HepG2 (cell line): ENCODE measurements around the gene NXNL2. TPM values are rescaled to one million over a fixed set of nuclear protein-coding genes. Genes with fewer than 3 reads are reported as not detected.

ENCODE experiments used
- ATAC-seq: fragments of 200-7000 bp; cut with Tn5 transposase; 3 replicates; pipeline ENCODE4 v1.9.1; 2020; ENCODE audit warnings: mild to moderate bottlenecking, moderate library complexity
- BruUV-seq: library from RNA; stranded (reverse); fragments of 400-500 nt; replicated peaks from 2 replicates; lab custom pipeline; 2021; lab: Mats Ljungman, UMichigan
- CTCF ChIA-PET: fragments of 300-600 bp; formaldehyde crosslinking; extraction: SDS; loops from one replicate; lab custom pipeline; 2021; ENCODE audit warnings: low total read pairs, inconsistent platforms, low intra/inter-chr PET ratio; lab: Yijun Ruan, JAX
- POLR2A ChIA-PET: fragments of 350-600 bp; sonication (Branson Sonifier 250); formaldehyde crosslinking; loops from one replicate; lab custom pipeline; 2020; ENCODE audit warnings: antibody characterized with exemption, inconsistent platforms; lab: Yijun Ruan, JAX
- DNase-seq: peaks from one replicate; pipeline ENCODE4 v3.0.0-alpha.2; 2015; ENCODE audit warnings: low spot score
- FAIRE-seq: peaks from 3 replicates; lab custom pipeline; 2011; peaks lifted over from hg19 to GRCh38; lab: Jason Lieb, UNC
- H2AFZ ChIP-seq: one replicate; pipeline ENCODE4 v1.6.1; 2011; ENCODE audit warnings: low read length, inconsistent platforms
- H3K27ac ChIP-seq: fragments of 300-600 bp; 3 replicates; pipeline ENCODE4 v1.8.0; 2011; ENCODE audit warnings: mixed run types, mild to moderate bottlenecking, mixed read lengths, low read length, inconsistent platforms; ENCODE audit not compliant: insufficient read depth; ENCODE audit errors: extremely low read length
- H3K27me3 ChIP-seq, 2 experiments: fragments of 200-600 bp in 1 of 2; 2 replicates in 1 of 2; 3 replicates in 1 of 2; pipeline versions ENCODE4 v1.6.0 to v1.8.0; 2011; ENCODE audit warnings: low read length in 2 of 2, mild to moderate bottlenecking in 2 of 2, moderate library complexity in 2 of 2, inconsistent platforms in 1 of 2; ENCODE audit not compliant: insufficient read depth in 2 of 2, control insufficient read depth in 1 of 2
- H3K36me3 ChIP-seq, 2 experiments: fragments of 200-600 bp in 1 of 2; replicated peaks in 1 of 2; 2 replicates in 1 of 2; 3 replicates in 1 of 2; pipeline versions ENCODE4 v1.5.1 to v1.8.0; 2011; ENCODE audit warnings: low read length in 2 of 2, inconsistent platforms in 1 of 2; ENCODE audit not compliant: insufficient read depth in 2 of 2, control insufficient read depth in 1 of 2
- H3K4me1 ChIP-seq: 2 replicates; pipeline ENCODE4 v1.5.1; 2012; ENCODE audit warnings: low read length, inconsistent platforms; ENCODE audit not compliant: insufficient read depth
- H3K4me2 ChIP-seq: 2 replicates; pipeline ENCODE4 v1.6.0; 2011; ENCODE audit warnings: low read depth, low read length, inconsistent platforms
- H3K4me3 ChIP-seq, 3 experiments: fragments of 200-600 bp in 1 of 3; sonication (generic), shearing (Covaris generic) in 1 of 3; replicated peaks in 1 of 3; 2 replicates each; pipeline ENCODE4 v1.5.1; 2011 to 2016; ENCODE audit warnings: low read length in 3 of 3, inconsistent platforms in 2 of 3, low read depth in 2 of 3, mild to moderate bottlenecking in 2 of 3, control low read depth in 1 of 3, mixed read lengths in 1 of 3; ENCODE audit not compliant: insufficient read depth in 1 of 3
- H3K79me2 ChIP-seq: one replicate; pipeline ENCODE4 v1.6.1; 2011; ENCODE audit warnings: low read length, inconsistent platforms; ENCODE audit not compliant: insufficient read depth
- H3K9ac ChIP-seq: 2 replicates; pipeline ENCODE4 v1.6.0; 2011; ENCODE audit warnings: mild to moderate bottlenecking, low read depth, low read length, inconsistent platforms; ENCODE audit not compliant: insufficient read depth
- H3K9me3 ChIP-seq: 2 replicates; pipeline ENCODE4 v1.5.1; 2012; ENCODE audit warnings: mild to moderate bottlenecking, low read length
- H4K20me1 ChIP-seq: 2 replicates; pipeline ENCODE4 v1.6.0; 2011; ENCODE audit warnings: inconsistent platforms, mild to moderate bottlenecking, low read length, moderate library complexity; ENCODE audit not compliant: insufficient read depth
- ATAD3A ChIP-seq: sonication (generic); formaldehyde crosslinking; IDR thresholded peaks from 2 replicates; pipeline ENCODE4 v1.4.0; 2020; ENCODE audit warnings: missing genetic modification reagents
- BRD4 ChIP-seq: sonication (generic); formaldehyde crosslinking; IDR thresholded peaks from 2 replicates; pipeline ENCODE4 v1.4.0; 2020; ENCODE audit warnings: missing genetic modification reagents
- DNMT3B ChIP-seq: conservative IDR thresholded peaks from 2 replicates; pipeline ENCODE4 v1.6.1; 2016; ENCODE audit warnings: missing biosample characterization, control low read depth
- KDM5A ChIP-seq: fragments of 200-600 bp; sonication (generic); IDR thresholded peaks from 2 replicates; pipeline ENCODE4 v1.7.0; 2018; ENCODE audit warnings: antibody characterized with exemption, mild to moderate bottlenecking, low read length, borderline replicate concordance
- NCOA5 ChIP-seq: sonication (generic); formaldehyde crosslinking; IDR thresholded peaks from 2 replicates; pipeline ENCODE4 v1.4.0; 2020; ENCODE audit warnings: missing genetic modification reagents
- SALL2 ChIP-seq: sonication (generic); formaldehyde crosslinking; IDR thresholded peaks from 2 replicates; pipeline ENCODE4 v1.8.1; 2023; ENCODE audit warnings: mild to moderate bottlenecking, missing genetic modification reagents, inconsistent platforms
- SKI ChIP-seq: fragments of 450-650 bp; IDR thresholded peaks from one replicate; pipeline ENCODE4 v1.6.1; 2018; ENCODE audit warnings: mild to moderate bottlenecking; ENCODE audit not compliant: partially characterized antibody
- SMAD3 ChIP-seq: sonication (generic); formaldehyde crosslinking; IDR thresholded peaks from 2 replicates; pipeline ENCODE4 v1.4.0; 2020; ENCODE audit warnings: missing genetic modification reagents
- SMARCE1 ChIP-seq: fragments of 450-650 bp; IDR thresholded peaks from 2 replicates; pipeline ENCODE4 v1.6.1; 2017; ENCODE audit warnings: borderline replicate concordance
- TARDBP ChIP-seq: sonication (generic); formaldehyde crosslinking; IDR thresholded peaks from 2 replicates; pipeline ENCODE4 v1.8.0; 2022; ENCODE audit warnings: mild to moderate bottlenecking, missing genetic modification reagents
- TBL1XR1 ChIP-seq: fragments of 150-350 bp; IDR thresholded peaks from 2 replicates; pipeline ENCODE4 v1.6.1; 2014; ENCODE audit warnings: borderline replicate concordance, low read length; ENCODE audit not compliant: partially characterized antibody
- XBP1 ChIP-seq: sonication (generic); formaldehyde crosslinking; IDR thresholded peaks from 2 replicates; pipeline ENCODE4 v1.5.0; 2020; ENCODE audit warnings: missing genetic modification reagents
- ZNF256 ChIP-seq: sonication (generic); formaldehyde crosslinking; conservative IDR thresholded peaks from 2 replicates; pipeline ENCODE4 v1.4.0; 2020; ENCODE audit warnings: missing genetic modification reagents
- ZNF33A ChIP-seq: sonication (generic); formaldehyde crosslinking; IDR thresholded peaks from 2 replicates; pipeline ENCODE4 v1.5.1; 2020; ENCODE audit warnings: missing genetic modification reagents, mild to moderate bottlenecking, moderate library complexity, borderline replicate concordance
- ZNF713 ChIP-seq: sonication (generic); formaldehyde crosslinking; IDR thresholded peaks from 2 replicates; pipeline ENCODE4 v1.4.0; 2020; ENCODE audit warnings: mild to moderate bottlenecking, missing genetic modification reagents
- ZNF768 ChIP-seq: sonication (generic); formaldehyde crosslinking; IDR thresholded peaks from 2 replicates; pipeline ENCODE4 v1.4.0; 2020; ENCODE audit warnings: missing genetic modification reagents
- ZNF83 ChIP-seq: sonication (generic); formaldehyde crosslinking; IDR thresholded peaks from 2 replicates; pipeline ENCODE4 v1.4.0; 2020; ENCODE audit warnings: missing genetic modification reagents, mild to moderate bottlenecking, borderline replicate concordance
- WGBS: methylation state at CpG from one replicate; pipeline ENCODE4 v1.1.6; 2017; ENCODE audit warnings: low lambda C conversion rate; 5-methylcytosine and 5-hydroxymethylcytosine counted together
- in situ Hi-C: cut with HindIII; loops from 2 replicates; pipeline ENCODE4 v1.10.0; 2017; ENCODE audit warnings: low pct_unique_long_range_greater_than_20kb; ENCODE audit not compliant: extremely low pct_ligation_motif_present
- intact Hi-C: fragments of 100-400 bp; cut with micrococcal nuclease; formaldehyde crosslinking; loops from one replicate; pipeline ENCODE4 v1.10.0; 2022; ENCODE audit not compliant: unreplicated experiment
- polyA plus RNA-seq, 8 experiments: library from polyadenylated mRNA; depleted of rRNA in 3 of 8; stranded (reverse) in 7 of 8; unstranded in 1 of 8; fragments of >200 nt; fragmentation: Illumina TruSeq in 4 of 8; extraction: Trizol in 4 of 8; gene quantifications; 2 replicates each; pipeline versions ENCODE4 v1.2.1 to v1.2.3, GENCODE V29; 2011 to 2016; ENCODE audit warnings: low read depth in 4 of 8, missing spikeins in 1 of 8, mixed read lengths in 1 of 8; ENCODE audit not compliant: insufficient read depth in 1 of 8
- total RNA-seq, 5 experiments: library from RNA; depleted of rRNA; stranded (reverse); fragments of >200 nt; fragmentation: Illumina TruSeq; extraction: Trizol; gene quantifications; 2 replicates each; pipeline ENCODE4 v1.2.3, GENCODE V29; 2016; ENCODE audit warnings: low read depth in 1 of 5
- TF ChIP-seq, protein P1 (sequence below): sonication (generic); formaldehyde crosslinking; IDR thresholded peaks from 2 replicates; pipeline ENCODE4 v1.4.0; 2020; ENCODE audit warnings: missing genetic modification reagents, borderline replicate concordance
- TF ChIP-seq, protein P2 (sequence below): sonication (generic); formaldehyde crosslinking; IDR thresholded peaks from 2 replicates; pipeline ENCODE4 v1.4.0; 2020; ENCODE audit warnings: mild to moderate bottlenecking, missing genetic modification reagents

Gene NXNL2
- total and polyA plus RNA-seq, 2 of the 13 experiments (the other 11 are each of a cell fraction or from before 2014, with no cell fraction given) = not detected

DNA sequence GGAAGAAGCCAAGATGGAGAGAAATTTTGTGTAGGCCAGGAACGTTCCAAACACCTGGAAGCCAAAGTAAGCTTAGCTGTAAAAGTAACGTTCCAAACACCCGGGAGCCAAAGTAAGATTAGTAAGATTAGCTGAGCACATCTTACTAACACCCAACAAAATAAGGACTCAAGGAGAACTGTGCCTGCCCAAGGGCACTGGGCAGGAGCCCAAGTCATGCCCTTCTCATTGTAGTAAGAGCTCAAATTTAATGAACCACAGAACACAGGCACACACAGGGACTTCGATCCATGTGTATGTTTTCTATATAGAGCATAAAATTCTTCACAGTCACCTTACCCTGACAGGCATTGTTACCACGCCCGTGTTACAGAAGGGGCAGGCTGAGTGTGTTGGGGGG lies 36.1 kb upstream of the NXNL2 start:
- intact Hi-C loops (no loop called here), in situ Hi-C loops (no loop called here)
- no peaks in the 10 kb centered on the region for H3K9me3 ChIP-seq
- no TSS peak for BruUV-seq
- no peaks in the 10 kb centered on the region for H3K36me3 ChIP-seq
- DNase-seq = no peak
- H3K9ac ChIP-seq = no peak overlapping the region
- no peaks in the 10 kb centered on the region for H3K4me1 ChIP-seq
- no peak for FAIRE-seq
- H3K4me2 ChIP-seq = no peak overlapping the region
- H3K27ac ChIP-seq = no peak overlapping the region
- H3K4me3 ChIP-seq = no peak overlapping the region
- H2AFZ ChIP-seq = no peak overlapping the region
- no peaks in the 10 kb centered on the region for H4K20me1 ChIP-seq
- ChIA-PET CTCF (no interaction called here), POLR2A (no interaction called here)
- 26% methylated on average over 6 of the region's 6 CpGs for WGBS
- no peaks in the 10 kb centered on the region for H3K27me3 ChIP-seq
- ATAC-seq = no peak
- no peak for TF ChIP-seq TARDBP
- TF ChIP-seq SMAD3 (CRISPR knock-in tag) = no peak
- no peak for TF ChIP-seq SKI
- no peak for TF ChIP-seq DNMT3B (CRISPR knock-in tag)
- no peak for TF ChIP-seq ATAD3A (CRISPR knock-in tag)
- no peak for TF ChIP-seq XBP1 (CRISPR knock-in tag)
- TF ChIP-seq SMARCE1 = no peak
- TF ChIP-seq KDM5A = no peak
- no peak for TF ChIP-seq ZNF768 (CRISPR knock-in tag)
- TF ChIP-seq, protein P1, sequence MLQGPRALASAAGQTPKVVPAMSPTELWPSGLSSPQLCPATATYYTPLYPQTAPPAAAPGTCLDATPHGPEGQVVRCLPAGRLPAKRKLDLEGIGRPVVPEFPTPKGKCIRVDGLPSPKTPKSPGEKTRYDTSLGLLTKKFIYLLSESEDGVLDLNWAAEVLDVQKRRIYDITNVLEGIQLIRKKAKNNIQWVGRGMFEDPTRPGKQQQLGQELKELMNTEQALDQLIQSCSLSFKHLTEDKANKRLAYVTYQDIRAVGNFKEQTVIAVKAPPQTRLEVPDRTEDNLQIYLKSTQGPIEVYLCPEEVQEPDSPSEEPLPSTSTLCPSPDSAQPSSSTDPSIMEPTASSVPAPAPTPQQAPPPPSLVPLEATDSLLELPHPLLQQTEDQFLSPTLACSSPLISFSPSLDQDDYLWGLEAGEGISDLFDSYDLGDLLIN (CRISPR knock-in tag) = no peak
- TF ChIP-seq, protein P2, sequence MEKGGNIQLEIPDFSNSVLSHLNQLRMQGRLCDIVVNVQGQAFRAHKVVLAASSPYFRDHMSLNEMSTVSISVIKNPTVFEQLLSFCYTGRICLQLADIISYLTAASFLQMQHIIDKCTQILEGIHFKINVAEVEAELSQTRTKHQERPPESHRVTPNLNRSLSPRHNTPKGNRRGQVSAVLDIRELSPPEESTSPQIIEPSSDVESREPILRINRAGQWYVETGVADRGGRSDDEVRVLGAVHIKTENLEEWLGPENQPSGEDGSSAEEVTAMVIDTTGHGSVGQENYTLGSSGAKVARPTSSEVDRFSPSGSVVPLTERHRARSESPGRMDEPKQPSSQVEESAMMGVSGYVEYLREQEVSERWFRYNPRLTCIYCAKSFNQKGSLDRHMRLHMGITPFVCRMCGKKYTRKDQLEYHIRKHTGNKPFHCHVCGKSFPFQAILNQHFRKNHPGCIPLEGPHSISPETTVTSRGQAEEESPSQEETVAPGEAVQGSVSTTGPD (CRISPR knock-in tag) = no peak
- no peak for TF ChIP-seq SALL2
- TF ChIP-seq TBL1XR1 = no peak
- no peak for TF ChIP-seq ZNF33A (CRISPR knock-in tag)
- TF ChIP-seq ZNF713 (CRISPR knock-in tag) = no peak
- no peak for TF ChIP-seq ZNF256 (CRISPR knock-in tag)
- no peak for TF ChIP-seq NCOA5 (CRISPR knock-in tag)
- no peak for TF ChIP-seq ZNF83
- TF ChIP-seq BRD4 (CRISPR knock-in tag) = no peak
- H3K79me2 ChIP-seq = no peaks in the 10 kb centered on the region
